ENCODE measurements around the gene ZNF580.

The ZNF580 gene

DNA sequence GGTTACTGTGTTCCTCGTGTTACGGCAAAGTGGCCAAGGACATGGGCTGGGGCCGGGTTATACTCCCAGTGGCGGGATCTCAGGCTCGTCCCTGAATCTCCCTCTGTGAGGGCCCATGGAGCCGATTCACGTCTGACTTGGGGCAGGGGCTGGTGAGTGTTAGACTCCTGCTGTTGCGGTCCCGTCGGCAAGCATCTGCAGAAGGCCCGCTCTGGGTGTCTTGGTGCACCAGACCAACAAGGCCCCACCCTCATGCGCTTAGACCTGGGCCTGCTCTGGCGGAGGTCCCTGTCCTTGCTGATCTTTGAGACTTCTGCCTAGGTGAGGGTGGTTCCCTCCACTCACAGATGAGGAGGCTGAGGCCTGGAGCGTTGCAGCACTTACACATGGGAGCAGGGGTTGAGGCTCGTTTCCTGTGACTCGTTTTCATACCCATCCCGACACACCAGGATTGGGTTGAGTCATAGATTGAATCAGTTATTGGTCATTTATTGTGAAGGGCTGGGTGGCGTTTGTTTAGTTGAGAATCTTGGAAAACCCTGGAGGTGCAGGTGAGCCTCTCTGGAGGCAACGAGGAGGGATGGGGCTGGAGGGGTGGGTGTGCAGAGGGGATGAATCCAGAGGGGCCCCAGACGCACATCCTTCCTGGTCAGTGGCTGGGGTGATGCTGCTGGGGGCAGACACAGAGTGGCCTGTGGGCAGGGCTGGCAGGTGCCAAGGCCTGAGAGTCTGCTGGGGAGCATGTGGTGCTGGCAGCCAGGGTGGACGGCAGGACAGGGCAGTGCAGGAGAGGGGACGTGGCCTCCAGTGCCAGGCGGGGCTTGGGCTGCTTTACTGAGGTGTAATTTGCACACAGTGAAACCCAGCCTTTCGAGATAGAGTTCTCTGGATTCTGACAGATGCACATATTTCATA, 38.8 kb downstream of the ZNF580 start:
- peak; percentile 74 for DNase-seq

DNA sequence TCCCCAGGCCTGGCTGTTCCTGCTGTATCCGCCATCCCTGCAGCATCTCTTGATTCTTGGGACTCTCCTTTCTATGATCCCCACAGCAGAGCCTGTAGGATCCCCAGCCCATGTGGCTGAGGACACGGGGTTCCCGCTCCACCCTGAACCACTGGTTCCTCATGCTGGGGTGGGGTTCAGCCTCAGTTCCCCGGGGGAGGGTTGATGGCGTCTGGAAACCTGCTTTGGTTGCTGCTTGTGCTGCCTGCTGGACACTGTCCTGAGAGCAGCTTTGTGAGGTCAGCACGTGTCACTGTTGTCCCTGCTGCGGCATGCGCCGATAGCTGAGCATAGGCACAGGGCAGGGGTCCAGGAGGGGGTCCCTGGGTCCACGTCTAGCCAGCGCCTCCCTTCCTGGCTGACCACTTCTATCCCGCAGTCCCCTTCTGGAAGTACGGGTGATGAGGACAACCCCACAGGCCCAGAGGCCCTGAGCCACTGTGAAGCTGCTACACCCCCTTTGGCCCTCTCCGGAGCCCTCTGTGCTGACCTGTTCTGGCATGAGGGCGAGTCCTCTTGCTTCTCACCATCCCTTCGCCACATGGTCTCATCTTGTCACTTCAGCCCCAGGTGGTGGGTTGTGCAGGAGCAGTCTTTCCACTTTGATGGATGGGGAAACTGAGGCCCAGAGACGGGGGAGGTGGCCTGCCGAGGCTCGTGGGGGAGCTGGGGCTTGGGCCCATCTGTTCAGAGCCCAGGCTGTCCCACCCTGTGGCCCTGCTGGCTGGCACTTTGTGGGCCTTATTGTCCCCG, 39.7 kb downstream of the ZNF580 start:
- DNase-seq = no peak

- no peak for DNase-seq
Measured at GRCh38 chr19:55681131-55682092, 40.6 kb downstream of the ZNF580 start.

DNA sequence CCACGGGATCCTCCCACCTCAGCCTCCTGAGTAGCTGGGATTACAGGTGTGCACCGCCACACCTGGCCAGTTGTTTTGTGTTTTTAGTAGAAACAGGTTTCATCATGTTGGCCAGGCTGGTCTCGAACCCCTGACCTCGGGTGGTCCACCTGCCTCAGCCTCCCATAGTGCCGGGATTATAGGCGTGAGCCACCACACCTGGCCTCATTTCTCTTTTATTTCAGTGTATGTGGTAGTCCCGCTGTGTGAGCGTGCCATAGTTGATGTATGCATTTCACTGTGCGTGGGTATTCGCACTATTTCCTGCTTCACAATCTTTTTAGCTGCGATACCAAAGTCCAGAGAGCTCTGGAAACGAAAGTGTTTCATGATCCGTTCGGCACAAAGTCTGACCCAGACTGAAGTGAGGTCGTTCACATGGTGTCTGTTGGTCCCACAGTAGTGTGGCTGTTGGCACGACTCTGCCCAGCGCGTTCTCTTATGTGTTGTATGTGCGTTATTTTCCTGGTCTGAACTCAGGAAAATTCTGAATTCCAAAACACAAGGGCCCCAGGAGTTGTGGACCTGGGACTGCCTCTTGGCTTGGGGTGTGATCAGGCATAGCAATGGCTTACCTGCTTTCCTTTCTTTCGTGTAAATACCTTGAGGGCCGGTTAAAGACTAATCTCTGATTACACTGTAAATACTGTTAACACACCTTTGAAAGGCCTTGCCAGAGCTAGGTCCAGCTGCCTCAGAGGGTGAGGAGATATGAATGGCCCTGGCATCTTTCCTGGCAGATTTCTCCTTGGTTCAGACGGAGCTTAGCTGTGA, 42.9 kb downstream of the ZNF580 start:
- no peak for DNase-seq

DNA sequence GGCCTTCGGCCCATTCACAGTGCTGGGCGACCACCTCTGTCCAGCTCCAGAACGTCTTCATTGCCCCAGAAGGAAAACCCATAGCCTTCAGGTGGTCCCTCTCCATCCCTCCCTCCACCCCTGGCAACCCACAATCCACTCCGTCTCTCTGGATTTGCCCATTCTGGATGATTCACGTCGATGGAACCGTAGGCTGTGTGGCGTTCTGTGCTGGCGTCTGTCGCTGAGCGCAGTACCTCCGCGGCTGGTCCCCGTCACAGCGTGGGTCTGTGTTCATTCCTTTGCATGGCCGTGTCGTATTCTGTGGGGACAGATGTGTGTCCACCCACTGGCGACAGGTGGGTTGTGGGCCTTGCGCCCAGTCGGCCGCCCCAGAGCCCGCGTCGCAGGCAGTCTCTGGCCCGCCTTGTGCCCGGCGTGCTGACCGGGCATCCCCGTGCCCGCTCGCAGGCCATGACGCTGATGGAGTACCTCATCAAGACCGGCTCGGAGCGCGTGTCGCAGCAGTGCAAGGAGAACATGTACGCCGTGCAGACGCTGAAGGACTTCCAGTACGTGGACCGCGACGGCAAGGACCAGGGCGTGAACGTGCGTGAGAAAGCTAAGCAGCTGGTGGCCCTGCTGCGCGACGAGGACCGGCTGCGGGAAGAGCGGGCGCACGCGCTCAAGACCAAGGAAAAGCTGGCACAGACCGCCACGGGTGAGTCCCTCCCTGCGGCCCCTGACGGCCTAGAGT, 44.3 kb downstream of the ZNF580 start:
- no peak for DNase-seq

DNA sequence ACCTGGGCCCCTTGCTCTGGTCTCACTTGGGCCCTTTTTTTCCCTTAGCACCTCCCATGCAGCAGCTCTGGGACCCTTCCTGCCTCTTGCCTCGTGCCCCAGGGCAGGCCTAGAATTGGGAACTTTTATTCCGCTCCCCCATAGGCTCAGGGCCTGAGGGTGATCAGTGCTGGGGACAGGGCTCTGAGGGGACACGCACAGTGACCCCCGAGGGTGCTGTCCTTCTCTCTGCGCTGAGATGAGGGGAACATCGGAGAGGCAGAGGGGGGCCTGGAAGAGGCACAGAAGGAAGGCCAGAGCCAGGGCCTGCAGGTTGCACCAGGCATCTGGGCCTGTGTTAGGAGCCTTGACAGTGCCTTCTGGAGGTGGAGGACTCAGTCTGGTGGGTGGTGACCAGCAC, 45.0 kb downstream of the ZNF580 start:
- no peak for DNase-seq

DNA sequence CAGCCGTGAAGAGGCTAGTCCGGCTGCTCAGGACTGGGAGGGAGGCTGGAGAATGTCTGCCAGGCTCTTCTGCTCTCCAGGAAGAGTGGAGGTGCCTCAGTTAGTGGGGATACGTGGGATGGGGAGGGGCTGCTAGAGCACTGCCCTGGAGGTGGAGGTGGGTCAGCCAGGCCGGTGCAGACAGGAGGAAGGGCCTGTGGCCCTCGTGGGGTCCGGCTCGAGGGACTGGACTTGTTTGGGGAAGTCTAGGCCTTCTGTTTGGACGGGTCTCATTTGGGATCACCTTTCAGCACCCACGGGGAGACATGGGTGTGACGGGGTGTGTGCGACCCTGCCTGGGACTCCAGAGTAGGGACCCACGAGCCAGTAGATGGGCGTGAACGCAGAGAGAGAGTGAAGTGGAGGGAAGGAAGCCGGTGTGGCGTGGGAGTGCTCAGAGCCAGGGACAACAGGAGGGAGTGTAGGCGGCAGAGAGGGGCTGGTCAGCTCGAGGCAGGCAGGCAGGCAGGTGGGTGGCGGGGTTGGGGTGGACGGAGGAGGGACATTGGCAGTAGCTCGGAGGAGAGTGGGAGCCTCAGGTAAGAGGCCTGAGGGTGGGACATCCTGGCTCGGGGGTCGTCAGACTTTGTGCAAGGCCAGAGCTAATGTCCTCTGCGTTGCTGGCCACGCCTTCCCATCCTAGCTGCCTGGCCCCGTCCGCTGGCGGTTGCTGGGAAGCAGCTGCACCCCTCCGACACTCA, 45.7 kb downstream of the ZNF580 start:
- no peak for DNase-seq

DNA sequence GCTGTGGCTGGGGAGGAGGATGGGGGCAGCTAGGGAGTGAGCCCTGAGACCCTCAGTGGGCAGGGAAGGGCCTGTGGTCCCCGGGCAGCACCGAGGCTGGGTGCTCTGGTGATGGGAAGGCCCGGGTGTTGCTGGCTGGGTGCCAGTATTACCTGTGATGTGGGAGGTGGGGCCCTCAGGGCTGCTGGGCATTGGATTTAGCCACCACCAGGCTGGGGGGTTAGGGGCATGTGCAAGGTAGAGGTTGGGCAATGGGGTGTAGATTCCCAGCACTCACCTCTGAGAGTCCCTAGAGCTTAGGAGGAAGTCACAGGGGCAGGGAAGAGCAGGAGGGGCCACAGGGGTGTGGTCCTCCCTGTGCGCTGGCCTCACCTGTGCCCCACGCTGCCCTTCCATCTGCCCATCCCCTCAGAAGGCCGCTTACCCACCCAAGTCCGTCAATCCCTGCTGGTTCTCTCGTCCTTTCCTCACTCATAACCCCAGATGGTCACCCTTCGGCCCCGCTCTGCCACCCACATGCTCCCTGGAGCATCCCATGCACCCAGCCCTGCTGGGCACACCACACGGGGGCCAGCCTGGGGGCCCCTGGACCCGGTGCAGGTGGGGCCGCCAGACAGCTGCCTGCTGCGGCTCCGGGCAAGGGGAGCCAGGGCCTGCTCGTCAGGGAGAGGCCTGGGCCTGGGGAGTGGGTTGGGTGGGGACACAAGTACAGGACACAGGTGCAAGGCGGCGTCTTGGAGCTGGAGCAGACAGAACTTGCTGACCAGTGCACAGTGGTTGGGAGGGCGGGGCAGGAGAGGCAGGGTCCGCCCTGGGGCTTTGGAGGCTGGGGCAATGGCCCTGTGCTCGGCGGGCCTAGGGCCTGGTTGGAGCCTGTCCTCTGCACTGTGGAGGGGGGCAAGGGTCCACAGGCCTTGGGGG, 46.7 kb downstream of the ZNF580 start:
- no peak for DNase-seq

GRCh38 chr19:55688422-55689218, 47.8 kb downstream of the ZNF580 start:
- no peak for DNase-seq

GRCh38 chr19:55689411-55690108, 48.8 kb downstream of the ZNF580 start:
- DNase-seq = no peak

DNA sequence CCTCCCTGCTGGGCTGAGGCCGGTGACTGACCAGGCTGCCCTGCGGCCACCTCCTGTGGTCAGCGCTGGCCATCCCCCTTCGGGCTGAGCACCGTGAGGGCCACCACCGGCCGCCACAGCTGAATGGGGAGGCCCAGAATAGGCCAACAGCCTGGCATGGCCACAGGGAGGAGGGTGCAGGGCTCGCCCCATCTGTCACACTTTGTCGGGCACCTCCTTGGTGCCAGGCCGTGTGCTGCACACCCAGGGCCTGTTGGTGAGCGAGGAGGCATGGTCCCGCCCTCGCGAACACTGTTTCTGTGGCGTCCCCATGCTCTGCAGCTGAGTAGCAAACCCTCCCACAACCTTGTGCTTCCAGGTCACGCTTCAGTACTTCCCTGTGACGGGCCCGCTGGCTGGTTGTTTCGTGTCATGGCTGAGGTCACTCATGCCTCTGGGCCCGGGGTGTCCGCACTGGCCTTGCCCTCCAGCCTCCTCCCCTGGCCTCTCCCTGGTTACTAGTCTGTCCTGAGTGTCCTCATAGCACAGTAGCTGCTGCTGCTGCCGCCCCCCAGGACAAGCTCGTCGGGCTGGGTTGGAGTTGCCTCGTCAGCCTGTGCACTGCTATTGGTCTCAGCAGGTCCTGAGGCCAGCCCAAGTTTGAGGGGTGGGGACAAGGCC, 49.4 kb downstream of the ZNF580 start:
- DNase-seq = no peak

DNA sequence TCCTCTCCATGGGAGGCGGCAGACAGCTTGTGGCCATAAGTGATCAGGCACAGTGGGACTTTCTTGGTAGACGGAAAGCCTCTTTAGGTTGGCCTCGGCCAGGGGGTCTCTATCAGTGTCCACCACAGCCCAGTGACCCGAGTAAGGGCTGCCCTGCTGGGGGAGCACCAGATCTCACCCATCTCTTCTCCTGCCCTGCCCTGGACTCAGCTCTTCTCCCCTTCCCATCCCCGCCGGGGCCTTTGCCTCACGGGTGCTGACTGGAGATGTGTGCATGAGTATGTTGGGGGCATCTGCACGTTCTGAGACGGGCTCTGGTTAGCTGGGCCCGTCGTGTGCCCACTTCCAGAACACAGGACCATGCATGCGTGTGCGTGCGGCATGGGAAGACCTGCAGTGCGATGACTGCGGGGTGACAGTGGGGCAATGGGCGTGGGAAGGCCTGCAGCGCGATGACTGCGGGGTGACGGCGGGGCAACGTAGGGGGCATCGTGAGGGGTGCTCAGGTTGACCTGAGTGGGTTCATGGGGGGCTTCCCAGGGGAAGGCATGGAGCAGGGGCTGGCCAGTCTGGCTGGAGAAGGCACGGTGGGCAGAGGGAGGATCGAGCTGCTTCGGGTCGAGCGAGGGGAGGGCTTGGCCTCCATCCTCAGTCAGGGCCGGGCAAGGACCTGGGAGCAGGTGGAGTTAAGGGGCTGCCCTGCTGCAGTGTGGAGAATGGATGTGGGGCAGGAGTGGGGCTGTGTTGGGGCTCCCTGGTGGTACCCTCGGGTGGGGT, 50.2 kb downstream of the ZNF580 start:
- no peak for DNase-seq

- DNase-seq = no peak
Measured at GRCh38 chr19:55691561-55692481, 51.0 kb downstream of the ZNF580 start.

DNA sequence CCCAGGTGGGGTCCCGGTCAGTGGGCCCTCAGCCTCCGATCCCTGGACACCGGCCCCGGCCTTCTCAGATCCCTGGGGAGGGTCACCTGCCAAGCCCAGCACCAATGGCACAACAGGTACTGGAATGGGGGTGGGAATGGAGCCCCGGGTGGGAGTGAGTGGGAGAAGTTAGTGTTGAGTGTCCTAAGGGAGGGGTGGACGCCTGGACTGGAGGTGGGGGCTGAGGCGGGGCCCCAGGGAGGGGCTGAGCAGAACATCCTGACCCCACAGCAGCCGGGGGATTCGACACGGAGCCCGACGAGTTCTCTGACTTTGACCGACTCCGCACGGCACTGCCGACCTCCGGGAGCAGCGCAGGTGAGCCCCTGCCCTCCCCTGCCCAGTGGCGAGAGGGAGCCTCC, 51.9 kb downstream of the ZNF580 start:
- DNase-seq = no peak

Data from HCEC 1CT (cell line).